Measurements from ENCODE around the gene LILRB3.

GRCh38 chr19:54245936-54246335, 23.1 kb upstream of the LILRB3 start:
- no peak for TF ChIP-seq CTCF (IDR thresholded peaks at IDR 0.05)
- TF ChIP-seq POLR2AphosphoS5 (IDR thresholded peaks at IDR 0.05), result no peak
- TF ChIP-seq POLR2A (IDR thresholded peaks at IDR 0.05), result no peak

Data from prostate gland (tissue), 2 donors.